T-helper 2 cell treated with Interferon-gamma antibody and Interleukin-4, amounts not matched to agents 100 ng/mL and 5 ng/mL, for 36 hours (primary cell): ENCODE results near the gene VAV2. TPM values are rescaled to one million over a fixed set of nuclear protein-coding genes. Genes with fewer than 3 reads are reported as not detected.
"Not testable (repeated sequence)": the region's sequence is repeated elsewhere in the genome, so short reads cannot be mapped to it uniquely, and the experiment has no call there.

Experiments
- intact Hi-C: fragments of 100-400 bp; cut with micrococcal nuclease; formaldehyde crosslinking; loops from one replicate; pipeline ENCODE4 v1.15.1; 2023
- total RNA-seq: library from RNA; stranded (reverse); gene quantifications from 2 replicates; pipeline ENCODE4 v1.2.3, GENCODE V29; 2022

VAV2 gene
- total RNA-seq, 1 donor from 2014 or later, result 7.3 TPM

- intact Hi-C loops, result no loop called here
These were observed 6.9 kb upstream of the VAV2 start for GRCh38 chr9:133998915-133999595.

DNA sequence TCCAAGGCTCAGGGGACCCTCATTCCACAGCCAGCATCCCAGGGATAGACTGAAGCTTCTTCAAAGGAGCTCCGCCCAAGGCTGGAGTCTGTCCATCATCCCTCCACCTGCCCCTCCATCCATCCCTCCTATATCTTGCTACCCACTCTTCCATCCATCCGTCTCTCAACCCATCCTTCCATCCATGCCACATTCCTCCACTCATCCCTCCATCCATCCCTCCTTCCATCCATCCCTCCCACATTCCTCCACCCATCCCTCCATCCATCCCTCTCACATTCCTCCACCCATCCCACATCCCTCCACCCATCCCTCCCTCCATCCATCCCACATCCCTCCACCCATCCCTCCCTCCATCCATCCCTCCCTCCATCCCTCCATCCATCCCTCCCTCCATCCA is 5.5 kb upstream of the VAV2 start:
- intact Hi-C loops, result no loop called here

GRCh38 chr9:133996531-133997520 is 4.7 kb upstream of the VAV2 start:
- intact Hi-C loops, result no loop called here

- intact Hi-C loops, result no loop called here
These were observed 3.1 kb upstream of the VAV2 start for GRCh38 chr9:133995012-133995896.

DNA sequence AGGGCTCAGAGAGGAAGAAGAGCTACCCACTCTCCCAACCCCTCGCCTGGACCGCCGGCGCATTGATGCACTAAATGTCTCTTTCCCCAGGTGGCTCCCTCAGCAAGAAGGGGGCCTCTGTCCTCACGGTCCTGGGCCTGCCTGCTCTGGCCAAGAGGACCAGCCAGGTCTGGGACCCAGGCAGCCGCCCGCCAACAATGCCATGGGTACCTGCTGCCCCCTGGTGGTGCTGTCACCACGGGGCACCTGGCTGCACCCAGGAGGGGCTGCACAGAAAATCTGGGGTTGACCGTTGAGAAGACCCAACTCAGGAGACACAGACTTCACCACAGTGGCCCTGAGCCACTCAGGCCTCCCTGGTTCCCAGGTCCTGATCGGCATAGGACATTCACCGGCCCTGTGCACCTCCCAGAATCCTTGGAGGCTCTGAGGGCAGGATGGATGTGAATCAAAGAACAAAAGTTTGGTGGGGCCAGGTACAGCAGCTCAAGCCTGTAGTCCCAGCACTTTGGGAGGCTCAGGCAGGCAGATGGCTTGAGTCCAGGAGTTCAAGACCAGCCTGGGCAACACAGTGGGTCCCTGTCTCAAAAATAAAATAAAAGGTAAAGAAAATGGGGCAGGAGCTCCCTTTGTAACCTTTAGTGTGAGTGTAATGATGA is 2.4 kb upstream of the VAV2 start:
- intact Hi-C loops, result loop anchor here (1.0 kb wide), 3 partner anchors 31 to 212 kb away; partner anchors contain the start of gene BRD3OS

- intact Hi-C loops, result loop anchor here (1.0 kb wide), 3 partner anchors 32 to 211 kb away; partner anchors contain the start of gene BRD3OS
These were observed 1.6 kb upstream of the VAV2 start for GRCh38 chr9:133993635-133994253.

- intact Hi-C loops, result loop anchor here (1.0 kb wide), 1 partner anchor 75 kb away; the partner anchor contains the start of gene BRD3
These were observed 883 bp upstream of the VAV2 start for GRCh38 chr9:133992780-133993634.

DNA sequence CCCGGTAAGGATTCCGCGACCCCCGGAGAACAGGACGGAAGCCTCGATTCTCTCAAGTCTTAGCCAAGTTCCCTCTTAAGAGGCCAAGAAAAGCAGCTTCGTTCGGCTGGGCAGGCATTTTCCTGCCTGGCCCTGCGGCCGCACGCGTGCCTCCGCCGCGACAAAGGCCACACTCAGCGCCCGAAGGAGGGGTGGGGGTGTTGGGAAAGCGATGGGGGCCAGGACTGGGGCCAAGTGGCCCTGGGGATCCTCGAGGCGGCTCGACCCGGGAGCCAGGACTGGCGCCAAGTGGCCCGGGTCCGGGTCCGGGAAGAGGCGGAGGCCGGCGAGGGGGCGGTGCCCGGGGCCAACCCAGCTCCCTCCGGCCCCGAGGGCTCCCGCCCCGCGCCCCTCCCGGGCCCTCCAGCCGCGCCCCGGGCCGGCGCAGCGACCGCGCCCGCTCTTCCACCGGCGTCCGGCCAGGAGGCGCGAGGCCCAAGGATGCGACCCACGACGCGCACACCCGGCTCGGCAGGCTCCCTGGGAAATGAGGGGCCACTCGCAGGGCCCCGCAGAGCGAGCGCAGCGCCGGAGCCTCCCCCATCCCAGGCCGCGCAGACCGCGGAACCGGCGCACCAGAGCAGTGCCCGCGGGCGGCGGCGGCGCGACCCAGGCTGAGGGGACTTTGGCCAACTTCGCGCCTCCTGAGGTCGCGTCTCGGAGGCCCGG is 756 bp downstream of the VAV2 start:
- intact Hi-C loops, result no loop called here

GRCh38 chr9:133990366-133991213 is 1.5 kb downstream of the VAV2 start:
- intact Hi-C loops, result no loop called here

DNA sequence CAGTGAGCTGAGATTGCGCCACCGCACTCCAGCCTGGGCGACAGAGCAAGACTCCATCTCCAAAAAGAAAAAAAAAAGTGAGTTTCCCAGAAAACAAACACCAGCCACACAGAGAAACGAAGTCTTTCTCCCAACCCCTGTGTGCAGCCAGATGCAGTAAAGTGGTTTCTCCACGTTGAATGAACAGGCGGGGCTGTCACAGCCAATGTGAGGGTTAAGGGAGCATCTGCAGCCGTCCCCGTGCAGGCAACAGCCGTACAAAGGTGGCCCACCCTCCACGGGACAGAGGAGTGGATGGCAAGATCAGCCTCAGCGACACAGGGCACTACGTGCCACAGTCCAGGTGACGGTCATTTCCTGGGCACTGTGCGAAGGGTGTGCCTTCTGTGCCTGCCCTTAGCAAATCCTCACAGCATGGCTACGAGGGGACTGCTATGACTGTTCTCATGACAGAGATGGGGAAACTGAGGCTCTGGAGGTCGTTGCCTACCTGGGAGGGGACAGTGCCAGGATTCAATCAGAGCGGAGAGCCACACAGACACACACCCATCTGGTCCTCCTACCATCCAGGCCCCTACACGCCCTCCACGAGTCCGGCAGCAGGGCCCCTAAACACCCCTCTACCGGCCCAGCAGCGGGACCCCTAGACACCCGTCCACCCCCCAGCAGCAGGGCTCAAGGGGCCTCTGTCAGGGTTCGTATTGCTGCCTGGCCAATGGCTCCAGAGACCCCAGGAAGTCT is 2.3 kb downstream of the VAV2 start:
- intact Hi-C loops, result no loop called here

GRCh38 chr9:133988771-133989170 is 3.4 kb downstream of the VAV2 start:
- intact Hi-C loops, result not testable (repeated sequence)

- intact Hi-C loops, result no loop called here
These were observed 4.0 kb downstream of the VAV2 start for GRCh38 chr9:133987946-133988665.

GRCh38 chr9:133987446-133987788 is 4.7 kb downstream of the VAV2 start:
- intact Hi-C loops, result no loop called here

- intact Hi-C loops, result no loop called here
These were observed 5.2 kb downstream of the VAV2 start for GRCh38 chr9:133986774-133987445.

DNA sequence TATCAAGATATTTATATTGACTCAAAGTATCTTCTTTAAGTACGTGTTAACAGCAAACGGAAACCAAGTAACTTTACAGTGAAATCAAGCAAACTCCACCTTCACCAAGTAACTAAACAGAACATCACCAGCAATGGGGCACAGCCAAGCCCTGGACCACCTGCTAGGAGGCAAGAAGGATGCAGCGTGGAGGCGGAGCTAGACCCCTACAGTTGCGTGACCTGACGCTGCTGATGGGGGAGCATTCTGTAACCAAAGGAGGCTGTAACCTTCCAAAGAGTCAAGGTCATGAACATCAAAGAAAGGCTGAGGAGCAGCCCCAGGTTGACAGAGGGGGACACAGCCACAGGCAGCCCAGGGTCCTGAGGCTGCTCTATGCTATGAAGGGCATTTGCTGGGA is 6.1 kb downstream of the VAV2 start:
- intact Hi-C loops, result no loop called here
